ENCODE measurements around the gene PCCB.
"Not testable (repeated sequence)": the region's sequence is repeated elsewhere in the genome, so short reads cannot be mapped to it uniquely, and the experiment has no call there.

The PCCB gene

DNA sequence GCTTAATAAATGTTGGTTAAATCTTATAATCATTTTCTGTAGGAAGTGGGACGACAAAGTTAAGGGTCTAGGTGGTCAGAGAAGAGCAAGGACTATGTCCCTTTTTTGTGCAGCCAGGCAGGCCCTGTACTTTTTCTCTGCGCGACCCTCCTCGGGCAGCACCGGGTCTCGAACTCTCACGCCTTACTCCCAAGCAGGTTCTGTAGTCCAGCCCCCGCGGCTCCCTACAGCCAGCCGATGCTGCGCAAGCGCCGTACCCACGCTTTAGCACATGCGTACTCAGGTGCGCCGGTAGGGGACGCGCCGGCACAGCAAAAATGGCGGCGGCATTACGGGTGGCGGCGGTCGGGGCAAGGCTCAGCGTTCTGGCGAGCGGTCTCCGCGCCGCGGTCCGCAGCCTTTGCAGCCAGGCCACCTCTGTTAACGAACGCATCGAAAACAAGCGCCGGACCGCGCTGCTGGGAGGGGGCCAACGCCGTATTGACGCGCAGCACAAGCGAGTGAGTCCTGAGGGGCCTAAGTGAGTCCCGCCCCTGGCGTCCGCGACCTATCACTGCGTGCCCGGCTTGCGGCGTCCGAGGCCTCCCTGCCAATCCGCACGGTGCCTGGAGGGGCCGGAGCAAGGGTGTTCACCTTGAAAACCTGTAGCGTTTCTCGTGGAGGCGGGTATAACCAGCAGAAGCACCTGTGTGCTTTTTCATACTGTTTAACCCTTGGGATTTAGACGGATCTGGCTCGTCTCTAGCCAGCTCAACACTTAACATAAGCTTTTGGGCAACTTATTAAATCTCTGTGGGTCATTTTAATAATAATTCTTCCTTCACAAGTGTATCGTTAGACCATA lies at the start of gene PCCB:
PCCB (plus strand) TSS at position 282 of the 844 bp plus-strand sequence; CDS start at position 318, 36 bp downstream.
- peak; percentile 90 for DNase-seq (ENCODE audit: low read depth)

DNA sequence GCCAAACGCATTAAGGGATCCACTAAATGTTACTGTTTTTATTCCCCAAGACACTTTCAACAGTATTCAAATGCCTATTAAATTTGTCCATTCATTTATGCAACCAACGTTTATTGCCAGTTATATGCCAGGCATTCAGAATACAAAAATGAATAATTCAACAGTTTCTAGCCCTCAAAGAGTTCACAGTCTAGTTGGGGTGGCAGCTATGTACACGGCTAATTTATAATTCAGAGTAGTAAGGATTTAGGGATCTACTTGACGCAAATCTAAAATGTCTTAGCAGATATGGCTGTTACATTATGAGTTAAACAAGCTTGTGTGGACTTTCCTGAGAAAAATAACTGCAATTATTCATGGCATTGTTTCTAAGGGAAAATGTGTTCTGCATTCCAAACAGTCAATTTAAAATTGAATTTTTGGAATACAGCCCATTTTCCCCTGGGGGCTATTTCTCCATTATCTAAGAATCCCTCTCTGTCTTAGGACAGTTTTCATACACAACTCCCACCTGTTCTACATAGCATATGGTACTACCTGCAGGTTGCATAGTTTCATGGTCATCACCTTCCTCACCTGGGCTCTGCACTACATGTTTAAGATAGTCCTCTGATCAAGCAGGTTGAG lies 42.5 kb upstream of the PCCB start:
- no peak for DNase-seq (ENCODE audit: low read depth)

DNA sequence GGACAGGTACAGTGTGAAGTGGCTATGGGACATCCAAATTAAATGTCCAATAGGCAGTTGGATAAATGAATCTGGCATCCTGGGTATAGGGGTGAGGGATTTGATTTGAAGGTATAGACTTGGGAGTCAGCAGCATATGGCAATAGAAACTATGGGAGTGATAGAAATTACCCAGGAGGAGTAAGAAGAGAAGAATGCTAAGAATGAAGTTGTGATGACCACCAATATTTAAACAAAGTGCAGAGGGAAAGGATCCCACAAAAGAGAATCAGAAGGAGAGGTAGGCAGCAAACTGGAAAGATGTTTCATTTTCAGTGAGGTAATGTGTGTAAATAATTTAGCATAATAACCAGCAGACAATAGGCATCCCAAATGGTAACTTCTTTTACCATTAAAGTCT lies 40.2 kb upstream of the PCCB start:
- DNase-seq (ENCODE audit: low read depth): no peak

DNA sequence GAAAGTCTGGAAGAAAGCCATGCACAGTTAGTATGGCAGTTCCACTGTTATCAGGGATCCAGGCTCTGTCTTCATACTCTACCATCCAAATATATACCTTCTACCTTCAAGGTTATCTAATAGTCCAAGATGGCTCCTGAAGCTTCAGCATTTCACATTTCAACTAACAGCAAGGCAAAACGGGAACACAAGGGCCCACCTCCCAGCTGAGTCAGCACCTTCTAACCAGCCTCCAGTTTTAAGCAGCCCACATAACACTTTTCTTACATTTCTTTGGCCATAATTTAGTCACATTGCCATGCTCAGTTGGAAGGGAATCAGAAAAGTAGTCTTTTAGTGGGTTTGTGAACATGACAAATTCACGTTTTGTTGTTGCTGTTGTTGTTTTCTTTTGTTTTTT lies 38.6 kb upstream of the PCCB start:
- no peak for DNase-seq (ENCODE audit: low read depth)

DNA sequence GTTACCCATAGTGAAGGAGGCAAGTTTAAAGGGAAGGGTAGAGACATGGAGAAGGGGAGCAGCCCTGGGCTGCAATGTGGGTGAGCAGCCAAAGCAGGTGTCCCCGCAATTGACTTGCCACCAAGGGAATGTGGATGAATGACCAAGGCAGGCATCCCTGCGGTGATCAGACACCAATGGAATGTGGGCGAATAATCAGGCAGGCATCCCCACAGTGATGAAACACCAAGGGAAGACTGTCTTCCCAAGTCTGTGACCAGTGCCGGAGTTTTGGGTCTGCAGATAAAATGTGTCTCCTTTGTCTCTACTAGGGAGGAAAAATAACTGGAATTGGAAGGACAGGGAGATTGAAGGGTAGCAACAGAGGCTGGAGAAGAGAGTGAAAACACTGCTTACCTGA lies 27.4 kb upstream of the PCCB start:
- not testable (repeated sequence) for DNase-seq (ENCODE audit: low read depth)

DNA sequence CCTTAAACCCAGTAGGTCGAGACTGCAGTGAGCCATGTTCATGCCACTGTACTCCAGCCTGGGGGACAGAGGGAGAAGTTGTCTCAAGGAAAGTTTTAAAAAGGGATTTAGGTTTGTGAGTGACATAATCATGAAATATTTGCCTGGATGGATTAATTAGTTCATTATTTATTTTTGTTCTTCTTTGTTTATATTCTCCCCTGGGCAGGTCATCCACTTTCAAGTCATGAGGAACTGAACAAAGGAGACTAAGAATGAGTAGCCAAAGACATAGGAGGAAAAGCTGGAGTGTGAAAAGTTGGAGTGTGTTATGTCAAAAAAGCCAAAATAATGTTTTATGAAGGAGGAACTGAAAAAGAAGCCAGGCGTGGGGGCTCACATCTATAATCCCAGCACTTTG lies 17.7 kb upstream of the PCCB start:
- DNase-seq (ENCODE audit: low read depth): no peak

DNA sequence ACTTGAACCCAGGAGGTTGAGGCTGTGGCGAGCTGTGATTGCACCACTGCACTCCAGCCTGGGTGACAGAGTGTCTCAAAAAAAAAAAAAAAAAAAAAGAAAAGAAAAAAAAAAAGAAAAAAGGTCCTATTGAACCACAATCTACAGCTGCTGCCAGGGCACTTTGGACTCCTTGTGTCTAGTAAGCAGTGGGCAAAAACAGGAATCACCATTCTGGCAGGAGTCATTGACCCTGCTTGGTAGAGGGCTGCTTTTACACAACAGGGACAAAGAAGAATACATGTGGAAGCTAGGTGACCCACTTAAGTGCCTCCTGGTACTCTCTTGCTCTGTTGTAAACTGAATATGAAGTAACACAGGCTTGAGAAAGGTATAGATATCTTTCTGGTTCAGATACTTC lies 14.6 kb upstream of the PCCB start:
- no peak for DNase-seq (ENCODE audit: low read depth)

DNA sequence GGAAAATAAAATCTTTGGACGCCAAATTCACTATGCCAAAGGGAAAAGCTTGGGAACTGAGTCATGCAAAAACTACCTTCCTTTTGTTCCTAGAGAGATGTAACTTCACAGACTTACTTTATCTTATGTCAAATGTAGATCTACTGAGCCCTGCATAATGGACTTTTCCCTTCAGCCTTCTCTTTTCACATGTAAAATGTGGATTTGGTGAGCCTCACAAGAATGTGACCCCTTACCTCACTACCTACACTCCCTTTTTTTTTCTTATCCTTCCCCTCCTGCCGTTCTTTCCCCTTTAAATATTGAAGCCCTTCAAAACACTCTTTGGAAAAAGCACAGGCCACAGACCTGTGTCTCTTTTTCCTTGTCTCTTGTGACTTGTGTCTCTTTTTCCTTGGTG lies 14.0 kb upstream of the PCCB start:
- DNase-seq (ENCODE audit: low read depth): no peak

DNA sequence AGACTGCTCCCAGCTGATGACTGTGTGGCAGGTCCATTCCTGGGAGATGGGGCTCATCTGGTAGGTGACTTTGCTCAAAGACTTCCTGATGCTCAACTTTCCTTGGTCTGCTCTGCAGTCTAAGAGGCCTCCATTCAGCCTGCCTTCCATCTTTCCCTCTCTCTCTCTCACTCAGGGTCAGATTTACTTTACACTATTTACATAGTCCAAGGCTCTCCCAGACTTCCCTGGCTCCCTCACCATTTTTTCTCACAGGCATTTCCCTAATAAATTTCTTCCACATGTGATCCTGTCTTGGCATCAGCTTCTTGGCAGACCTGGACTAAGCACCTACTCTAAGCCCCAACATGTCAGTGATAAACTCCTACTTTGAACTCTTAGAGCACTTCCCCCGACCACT lies 13.0 kb upstream of the PCCB start:
- DNase-seq (ENCODE audit: low read depth): no peak

DNA sequence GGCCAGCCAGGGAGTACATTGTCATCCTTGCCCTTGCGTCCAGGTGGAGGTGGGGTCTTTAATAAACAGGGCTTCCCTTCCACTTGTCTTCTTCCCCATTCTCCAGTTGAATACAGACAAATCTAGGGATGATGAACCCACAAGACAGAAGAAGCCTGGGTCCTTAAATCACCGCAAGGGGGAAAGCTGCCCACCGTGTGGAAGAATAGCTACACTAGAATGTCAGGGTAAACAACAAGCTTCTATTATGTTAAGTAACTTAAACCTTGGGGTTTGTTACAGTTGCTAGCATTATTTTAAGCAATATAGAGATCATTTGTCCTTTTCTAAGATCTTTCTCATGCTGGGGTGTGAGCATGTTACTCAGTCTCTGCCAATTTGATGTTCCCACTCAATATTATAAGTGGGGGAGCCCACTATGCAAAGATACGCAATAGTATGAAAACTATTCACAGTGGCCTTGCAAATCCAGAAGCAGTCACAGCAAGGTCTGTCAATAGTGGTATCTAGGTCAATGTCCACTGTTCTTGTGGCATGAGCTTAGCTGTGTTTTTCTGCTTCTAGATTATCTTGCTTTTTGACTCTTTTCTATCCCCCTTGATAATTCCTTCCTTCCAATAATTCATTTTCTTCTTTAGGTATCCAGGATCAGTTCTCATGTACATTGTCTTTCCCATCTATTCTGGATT lies 12.0 kb upstream of the PCCB start:
- DNase-seq (ENCODE audit: low read depth): no peak

DNA sequence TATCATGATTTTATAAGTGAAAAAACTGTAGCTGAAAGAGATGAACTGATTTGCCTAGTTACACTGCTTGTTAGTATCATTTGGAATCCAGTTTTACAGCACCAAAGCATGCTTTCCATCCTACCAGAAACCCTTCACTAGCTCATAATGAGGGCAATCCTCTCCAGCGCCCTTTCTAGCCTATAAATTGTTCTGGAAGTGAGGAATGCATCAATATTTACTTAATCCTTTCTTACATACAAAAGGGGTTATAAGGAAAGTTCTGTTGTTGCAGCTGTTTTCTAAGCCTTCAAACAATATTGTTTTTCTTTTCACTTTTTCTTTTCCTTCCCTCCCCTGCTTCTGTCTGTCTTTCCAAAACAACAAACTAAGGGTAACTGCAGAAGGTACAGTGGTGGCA lies 11.0 kb upstream of the PCCB start:
- no peak for DNase-seq (ENCODE audit: low read depth)

DNA sequence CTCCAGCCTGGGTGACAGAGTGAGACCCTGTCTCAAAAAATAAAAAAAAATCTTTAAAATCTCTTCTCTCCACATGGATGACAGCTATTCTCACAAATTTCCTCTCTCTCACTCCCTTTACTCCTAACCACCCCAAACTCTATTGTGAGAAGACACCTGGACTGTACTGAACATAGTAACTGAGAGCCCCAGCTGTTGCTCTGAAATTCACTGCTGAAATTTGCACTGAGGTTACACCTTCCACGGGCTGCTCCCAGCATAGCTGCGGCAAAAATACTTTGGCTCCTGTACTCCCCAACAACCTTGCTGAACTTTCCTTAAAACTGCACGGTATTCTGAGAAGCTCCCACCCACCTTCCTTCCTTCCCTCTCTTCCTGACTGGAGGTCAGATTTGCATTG lies 4.4 kb upstream of the PCCB start:
- no peak for DNase-seq (ENCODE audit: low read depth)

DNA sequence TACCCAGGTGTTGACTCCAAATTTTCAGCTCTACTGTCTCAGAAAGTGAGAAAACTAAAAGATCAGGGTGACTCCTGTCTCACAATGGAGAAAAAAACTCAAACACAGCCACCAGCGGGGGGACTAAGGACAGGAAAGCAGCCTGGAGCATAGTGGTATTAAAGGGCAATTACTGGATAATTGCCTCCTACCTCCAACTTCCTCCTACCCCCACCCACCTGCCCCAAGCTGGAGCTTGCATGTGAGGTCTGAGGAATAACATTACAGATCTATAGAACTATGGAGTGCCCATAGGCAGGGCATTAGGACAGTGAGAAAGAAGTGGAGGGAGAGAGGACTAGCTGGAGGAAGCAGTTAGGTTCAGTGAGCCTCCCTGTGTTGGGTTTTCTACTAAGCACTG lies 2.7 kb upstream of the PCCB start:
- no peak for DNase-seq (ENCODE audit: low read depth)

DNA sequence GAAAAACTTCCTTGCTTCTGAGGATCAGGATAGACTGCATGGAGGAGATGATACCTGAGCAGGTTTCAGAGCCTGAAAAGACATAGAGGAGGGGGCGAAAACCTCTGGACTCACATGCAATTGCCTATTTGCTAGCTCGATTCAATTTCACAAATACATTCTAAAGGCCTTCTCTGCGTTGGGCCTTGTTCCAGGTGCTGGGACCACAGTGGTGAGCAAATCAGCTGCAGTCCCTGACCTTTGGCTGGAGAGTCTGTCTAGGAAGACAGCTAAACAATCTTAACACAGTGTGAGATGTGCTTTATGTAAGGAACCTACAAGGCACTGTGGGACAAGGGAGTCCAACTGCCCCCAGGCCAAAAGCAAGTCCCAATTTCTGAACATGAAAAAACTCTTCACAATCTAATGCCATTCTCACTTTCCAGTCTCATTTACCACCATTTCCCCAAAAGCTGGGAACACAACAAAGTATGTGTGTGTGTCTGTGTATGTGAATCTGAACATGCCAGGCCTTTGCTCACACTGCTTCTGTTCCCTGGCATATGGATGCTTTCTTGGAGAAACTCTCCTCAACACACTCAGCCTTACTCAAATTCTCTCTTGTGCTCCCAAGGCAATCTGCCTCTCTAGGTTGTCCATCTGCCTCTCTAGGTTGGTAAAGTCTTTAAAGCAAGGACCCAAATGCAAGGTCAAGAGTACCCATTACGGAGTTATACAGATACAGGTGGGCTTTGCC lies 2.1 kb upstream of the PCCB start:
- DNase-seq (ENCODE audit: low read depth): no peak

DNA sequence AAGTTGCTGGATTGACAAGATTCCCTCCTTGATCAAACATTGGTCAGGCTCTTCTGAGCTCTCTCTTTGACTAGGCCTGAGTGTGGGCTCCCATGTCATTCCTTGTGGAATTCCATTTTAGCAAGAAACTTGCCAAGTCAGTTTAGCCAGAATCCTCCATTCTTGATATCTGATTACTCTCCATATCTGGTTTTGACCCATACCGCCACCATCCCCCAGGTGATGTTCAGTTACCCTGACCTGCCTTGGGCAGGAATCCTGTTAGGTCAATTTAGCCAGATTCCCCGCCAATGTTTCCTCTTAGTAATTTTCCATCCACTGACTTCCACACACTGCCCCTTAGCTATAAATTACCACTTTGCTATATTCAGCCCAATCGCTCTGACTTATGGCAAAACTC lies 1.0 kb upstream of the PCCB start:
- no peak for DNase-seq (ENCODE audit: low read depth)

DNA sequence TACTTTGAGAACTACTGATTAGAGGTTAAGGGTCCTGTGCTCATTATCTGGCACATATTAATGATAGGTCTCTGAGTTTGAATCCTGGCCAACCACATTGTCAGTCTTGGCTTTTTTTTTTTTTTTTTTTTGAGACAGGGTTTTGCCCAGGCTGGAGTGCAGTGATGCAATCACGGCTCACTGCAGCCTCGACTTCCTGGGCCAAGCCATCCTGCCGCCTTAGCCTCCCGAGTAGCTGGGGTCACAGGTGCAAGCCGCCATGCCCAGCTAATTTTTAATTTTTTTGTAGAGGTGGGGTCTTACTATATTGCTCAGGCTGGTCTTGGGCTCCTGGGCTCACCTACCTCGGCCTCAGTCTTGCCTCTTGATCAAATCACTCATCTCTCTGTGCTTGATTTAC lies 547 bp upstream of the PCCB start:
- DNase-seq (ENCODE audit: low read depth): no peak

DNA sequence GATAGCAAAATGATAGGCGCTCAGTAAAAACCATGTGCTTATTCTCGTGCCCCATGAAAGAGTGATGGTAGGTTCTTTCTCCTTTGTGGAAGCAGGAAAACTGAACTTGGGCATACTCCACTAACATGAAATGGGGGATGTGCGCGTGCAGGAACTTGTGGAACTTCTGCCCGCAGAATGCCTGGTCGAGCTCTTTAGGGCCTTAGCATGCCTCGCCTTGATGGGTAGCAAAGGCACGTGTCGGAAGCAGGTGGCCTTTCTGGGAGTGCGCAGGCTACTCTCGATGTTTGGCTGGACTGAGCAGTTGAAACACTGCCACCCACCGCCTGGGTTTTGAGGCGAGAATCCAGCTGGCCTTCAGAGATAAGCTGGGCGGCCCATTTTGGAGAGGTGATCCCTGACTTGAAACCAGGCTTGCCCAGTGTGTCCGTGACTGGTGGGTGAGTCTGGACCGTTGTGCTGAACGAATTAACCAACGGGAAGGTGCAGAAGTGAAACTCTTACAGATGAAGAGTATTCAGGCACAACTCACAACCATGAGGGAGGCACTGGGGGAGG lies 842 bp downstream of the PCCB start:
- DNase-seq (ENCODE audit: low read depth): peak; percentile 16

DNA sequence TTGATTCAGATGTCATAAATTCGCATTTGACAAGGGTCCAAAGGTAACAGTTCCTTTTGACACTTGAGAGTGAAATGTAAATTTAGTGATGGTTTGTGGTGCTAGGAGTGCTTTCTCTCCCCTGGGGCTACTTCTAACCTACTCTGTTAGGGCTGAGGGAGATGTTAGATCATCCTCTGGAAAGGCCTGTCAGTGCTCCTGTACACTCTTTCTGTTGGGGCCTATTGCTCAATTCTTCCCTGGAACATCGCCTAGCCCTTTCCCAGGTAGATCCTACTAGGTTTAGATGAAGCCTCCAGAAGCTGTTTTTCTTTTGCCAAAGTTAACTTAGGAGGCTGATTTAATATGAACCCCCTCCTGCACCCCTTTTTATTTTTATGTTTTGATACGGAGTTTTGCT lies 1.4 kb downstream of the PCCB start:
- no peak for DNase-seq (ENCODE audit: low read depth)

DNA sequence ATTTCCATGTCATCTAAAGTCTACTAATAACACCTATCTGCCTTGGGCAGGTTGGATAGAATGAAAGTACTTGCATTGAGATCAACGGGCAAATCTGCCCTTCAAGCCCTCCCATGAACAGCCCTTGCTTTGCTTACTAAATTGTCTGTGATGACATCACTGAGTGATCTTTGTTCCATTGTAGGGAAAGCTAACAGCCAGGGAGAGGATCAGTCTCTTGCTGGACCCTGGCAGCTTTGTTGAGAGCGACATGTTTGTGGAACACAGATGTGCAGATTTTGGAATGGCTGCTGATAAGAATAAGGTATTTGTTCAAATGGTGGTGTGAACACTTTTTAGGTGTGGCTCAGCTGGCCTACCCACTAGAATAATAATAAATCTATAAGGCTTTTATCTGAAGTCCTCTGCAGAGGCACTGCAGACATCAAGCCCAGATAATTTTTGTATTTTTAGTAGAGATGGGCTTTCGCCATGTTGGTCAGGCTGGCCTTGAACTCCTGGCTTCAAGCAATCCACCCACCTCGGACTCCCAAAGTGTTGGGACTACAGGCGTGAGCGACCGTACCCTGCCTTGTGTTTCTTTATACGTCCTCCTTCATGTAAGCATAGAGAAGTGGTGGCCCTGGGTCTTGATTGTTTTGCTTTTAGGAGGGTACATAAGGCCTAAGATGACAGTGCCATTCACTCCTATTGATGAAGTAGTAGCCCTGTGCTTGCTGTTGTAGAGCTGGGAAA lies 5.7 kb downstream of the PCCB start:
- no peak for DNase-seq (ENCODE audit: low read depth)

DNA sequence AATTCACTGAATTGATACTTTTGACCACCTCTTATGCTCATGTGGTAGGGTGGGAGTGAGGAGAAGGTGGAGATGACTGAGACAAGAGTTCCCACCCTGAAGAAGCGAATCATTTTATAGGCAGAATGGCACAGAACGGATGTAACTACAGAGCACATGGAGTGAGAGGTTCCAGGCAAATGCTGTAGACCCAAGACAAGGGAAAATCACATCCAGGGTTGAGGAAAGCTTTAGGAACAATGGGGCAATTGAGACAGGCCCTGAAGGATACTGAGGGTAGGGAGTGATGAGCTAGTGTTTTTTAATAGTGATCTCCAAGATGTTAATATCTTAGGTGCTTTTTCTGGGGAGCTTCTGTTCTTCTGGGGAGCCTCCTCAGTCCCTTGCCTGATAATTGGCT lies 8.1 kb downstream of the PCCB start:
- no peak for DNase-seq (ENCODE audit: low read depth)

DNA sequence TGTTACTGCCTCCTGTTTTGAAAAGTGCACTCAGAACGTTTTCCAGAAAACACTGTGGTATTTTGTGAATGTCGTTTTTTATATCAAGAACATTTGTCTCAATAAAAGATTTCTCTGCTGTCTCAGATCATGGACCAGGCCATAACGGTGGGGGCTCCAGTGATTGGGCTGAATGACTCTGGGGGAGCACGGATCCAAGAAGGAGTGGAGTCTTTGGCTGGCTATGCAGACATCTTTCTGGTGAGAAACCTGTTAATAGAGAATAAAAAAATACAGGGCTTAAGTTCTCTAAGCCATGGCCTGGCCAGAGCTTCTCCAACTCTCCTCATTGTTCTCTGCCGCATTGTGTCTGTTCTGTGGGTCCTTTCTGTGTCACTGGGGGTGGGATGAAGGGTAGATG lies 11.7 kb downstream of the PCCB start:
- no peak for DNase-seq (ENCODE audit: low read depth)

DNA sequence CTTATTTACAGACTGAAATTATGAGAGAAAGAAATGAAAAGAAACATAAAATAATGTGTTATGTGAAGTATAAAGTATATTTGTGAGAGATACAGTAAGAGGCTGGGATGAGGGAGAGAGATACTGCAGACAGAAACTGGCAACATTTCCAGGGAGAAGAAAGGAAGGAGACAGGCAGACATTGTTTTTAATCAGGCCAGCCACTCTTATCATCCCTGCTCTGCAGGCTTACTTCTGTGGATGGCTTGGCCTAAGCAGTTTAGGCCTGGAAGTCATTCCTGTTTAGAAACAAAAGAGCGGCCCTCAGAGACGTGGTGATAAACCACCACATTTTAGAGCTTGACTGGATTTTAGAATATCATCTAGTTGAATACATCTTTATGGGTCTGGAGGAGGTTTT lies 12.4 kb downstream of the PCCB start:
- no peak for DNase-seq (ENCODE audit: low read depth)
